HG03025 (cell line): Measurements from ENCODE around the gene ATP4B.
"Not testable (repeated sequence)": the region's sequence is repeated elsewhere in the genome, so short reads cannot be mapped to it uniquely, and the experiment has no call there.

ENCODE experiments used
- ATAC-seq: cut with Tn5 transposase; IDR thresholded peaks from one replicate; pipeline ENCODE4 v1.9.1; 2021; ENCODE audit warnings: mild to moderate bottlenecking, moderate library complexity; ENCODE audit not compliant: unreplicated experiment, low FRiP score

ATP4B gene

GRCh38 chr13:113627136-113627535 lies 30.9 kb downstream of the ATP4B start:
- no peak for ATAC-seq

GRCh38 chr13:113625965-113626721 lies 31.9 kb downstream of the ATP4B start:
- ATAC-seq = no peak

DNA sequence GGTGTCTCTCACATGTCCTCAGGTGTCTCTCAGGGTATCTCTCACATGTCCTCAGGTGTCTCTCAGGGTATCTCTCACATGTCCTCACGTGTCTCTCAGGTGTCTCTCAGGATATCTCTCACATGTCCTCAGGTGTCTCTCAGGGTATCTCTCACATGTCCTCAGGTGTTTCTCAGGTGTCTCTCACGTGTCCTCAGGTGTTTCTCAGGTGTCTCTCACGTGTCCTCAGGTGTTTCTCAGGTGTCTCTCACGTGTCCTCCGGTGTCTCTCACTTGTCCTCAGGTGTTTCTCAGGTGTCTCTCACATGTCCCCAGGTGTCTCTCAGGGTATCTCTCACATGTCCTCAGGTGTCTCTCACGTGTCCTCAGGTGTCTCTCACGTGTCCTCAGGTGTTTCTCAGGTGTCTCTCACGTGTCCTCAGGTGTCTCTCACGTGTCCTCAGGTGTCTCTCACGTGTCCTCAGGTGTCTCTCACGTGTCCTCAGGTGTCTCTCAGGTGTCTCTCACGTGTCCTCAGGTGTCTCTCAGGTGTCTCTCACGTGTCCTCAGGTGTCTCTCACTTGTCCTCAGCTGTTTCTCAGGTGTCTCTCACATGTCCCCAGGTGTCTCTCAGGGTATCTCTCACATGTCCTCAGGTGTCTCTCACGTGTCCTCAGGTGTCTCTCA lies 33.2 kb downstream of the ATP4B start:
- not testable (repeated sequence) for ATAC-seq

GRCh38 chr13:113624235-113624587 lies 33.8 kb downstream of the ATP4B start:
- ATAC-seq = no peak

DNA sequence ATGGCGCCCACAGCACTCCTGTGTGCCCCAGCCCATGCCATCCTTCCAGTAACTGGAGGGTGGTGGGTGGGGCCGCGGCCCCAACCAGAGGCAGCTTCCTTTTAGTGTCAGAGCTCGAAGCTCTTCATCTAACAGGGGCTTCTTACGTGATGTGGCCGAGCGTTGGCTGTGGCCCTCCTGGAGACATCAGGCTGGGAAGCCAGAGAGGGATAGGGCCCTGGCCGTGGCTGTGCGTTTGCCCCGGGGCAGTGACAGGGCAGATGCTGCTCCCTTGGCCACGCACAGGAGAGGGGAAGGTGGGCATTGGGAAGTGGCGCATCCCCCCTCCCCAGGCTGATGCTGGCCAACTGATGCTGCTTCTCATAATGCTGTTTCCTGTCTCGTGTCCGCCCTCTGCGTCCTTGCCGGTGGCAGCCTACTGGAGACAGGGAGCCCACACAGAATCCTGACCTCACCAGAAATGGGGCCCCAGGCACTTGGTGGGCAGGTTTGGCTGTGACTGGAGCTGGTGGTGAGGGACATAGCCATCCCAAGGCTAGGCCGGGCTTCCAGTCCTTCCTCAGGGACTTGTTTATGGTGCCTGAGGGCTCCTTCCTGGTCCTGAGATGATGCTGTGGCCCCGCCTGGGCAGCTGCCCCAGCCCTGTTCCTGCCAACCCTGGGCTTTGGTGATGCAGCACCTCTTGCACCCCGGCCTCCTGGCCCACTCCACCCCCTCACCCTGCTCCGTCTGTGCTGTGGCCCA lies 34.3 kb downstream of the ATP4B start:
- ATAC-seq = no peak

DNA sequence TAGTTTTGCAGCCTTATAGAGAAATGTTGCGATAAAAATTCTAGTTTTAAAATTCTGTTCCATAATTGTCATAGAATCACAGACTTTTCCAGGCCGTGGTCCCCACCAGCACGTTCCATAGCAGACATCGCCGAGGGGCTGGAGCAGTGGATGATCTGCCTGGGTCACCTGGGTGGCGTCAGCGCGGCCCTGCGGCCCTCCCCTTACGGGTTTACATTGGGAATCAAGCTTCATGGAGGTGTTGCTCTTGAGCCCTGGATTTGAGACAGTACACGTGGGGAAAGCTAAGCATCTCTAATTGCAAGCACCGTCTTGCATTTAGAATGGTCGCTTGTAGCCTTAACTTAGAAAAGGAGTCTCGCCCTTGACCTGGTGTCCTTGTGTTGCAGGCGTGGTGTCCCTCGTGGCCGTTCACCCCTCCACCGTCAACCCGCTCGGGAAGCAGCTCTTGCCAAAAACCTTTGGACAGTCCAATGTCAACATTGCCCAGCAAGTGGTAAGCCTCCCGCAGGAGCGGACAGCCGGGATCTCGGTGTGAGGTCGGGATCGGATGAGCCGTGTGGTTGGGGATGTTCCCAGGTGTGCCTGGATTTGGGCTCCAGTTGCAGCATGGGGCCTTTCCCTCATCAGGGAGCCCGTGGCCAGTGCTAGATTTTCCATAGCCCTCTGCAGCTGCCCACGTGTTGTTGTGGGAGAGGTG lies 35.1 kb downstream of the ATP4B start:
- ATAC-seq = no peak

- ATAC-seq = not testable (repeated sequence)
These were observed 35.9 kb downstream of the ATP4B start for GRCh38 chr13:113621986-113622550.

GRCh38 chr13:113621498-113621897 lies 36.5 kb downstream of the ATP4B start:
- not testable (repeated sequence) for ATAC-seq

GRCh38 chr13:113621046-113621445 lies 37.0 kb downstream of the ATP4B start:
- no peak for ATAC-seq

GRCh38 chr13:113620036-113620796 lies 37.8 kb downstream of the ATP4B start:
- ATAC-seq = no peak

DNA sequence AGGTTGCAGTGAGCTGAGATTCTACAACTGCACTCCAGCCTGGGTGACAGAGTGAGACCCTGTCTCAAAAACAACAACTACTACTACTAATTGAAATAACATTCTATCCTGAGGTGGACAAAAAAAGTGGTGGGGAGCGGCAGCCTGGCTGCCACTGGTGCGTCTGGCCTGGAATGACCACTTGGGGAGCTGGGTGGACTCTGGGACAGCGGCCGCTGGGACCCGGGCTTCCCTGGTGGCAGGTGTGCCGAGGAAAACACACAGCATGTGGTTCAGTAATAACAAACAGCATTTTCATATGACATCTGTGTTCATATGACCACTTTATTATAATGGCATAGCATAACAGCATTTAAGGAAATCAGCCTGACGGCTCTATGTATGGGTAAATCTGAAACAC lies 39.5 kb downstream of the ATP4B start:
- no peak for ATAC-seq

DNA sequence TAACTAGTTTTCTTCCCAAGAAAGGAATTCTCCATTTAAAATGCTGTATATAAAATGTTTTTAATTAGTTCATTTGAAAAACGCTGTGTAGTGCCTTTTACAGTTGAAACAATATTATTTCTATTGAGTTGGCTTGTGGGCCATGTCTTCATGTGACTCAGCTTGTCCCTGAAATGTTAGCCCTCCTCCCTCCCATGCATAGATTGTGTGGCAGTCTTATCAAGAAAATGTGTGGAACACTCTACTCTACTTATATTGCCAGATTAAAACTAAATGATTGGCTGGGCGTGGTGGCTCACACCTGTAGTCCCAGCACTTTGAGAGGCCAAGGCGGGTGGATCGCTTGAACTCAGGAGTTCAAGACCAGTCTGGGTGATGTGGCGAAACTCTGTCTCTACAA lies 40.0 kb downstream of the ATP4B start:
- no peak for ATAC-seq

GRCh38 chr13:113616991-113617749 lies 40.8 kb downstream of the ATP4B start:
- ATAC-seq = no peak

GRCh38 chr13:113616281-113616906 lies 41.6 kb downstream of the ATP4B start:
- ATAC-seq = no peak

DNA sequence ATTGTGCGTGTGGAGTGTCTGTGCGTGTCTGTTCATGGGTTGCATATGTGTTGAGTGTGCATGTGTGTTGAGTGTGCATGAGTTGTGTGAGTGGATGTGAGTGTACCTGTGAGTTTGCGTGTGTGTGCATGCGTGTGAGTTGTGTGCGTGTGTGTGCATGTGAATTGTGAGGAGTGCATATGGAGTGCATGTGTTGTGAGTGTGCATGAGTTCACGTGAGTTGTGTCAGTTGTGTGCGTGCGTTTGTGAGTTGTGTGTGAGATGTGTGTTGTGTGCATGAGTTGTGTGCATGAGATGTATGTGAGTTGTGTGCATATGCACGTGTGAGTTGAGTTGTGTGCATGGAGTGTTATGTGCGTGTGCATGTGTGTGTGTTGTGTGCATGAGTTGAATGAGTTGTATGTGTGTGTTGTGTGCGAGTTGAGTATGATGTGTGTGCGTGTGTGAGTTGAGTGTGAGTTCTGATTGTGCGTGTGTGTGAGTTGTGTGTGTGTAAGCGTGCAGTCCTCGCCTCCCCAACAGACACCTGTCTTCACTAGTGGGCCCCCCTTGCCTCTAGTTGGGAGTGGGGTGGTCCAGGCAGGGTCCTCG lies 44.1 kb downstream of the ATP4B start:
- ATAC-seq = no peak

- no peak for ATAC-seq
These were observed 45.4 kb downstream of the ATP4B start for GRCh38 chr13:113612607-113613006.

DNA sequence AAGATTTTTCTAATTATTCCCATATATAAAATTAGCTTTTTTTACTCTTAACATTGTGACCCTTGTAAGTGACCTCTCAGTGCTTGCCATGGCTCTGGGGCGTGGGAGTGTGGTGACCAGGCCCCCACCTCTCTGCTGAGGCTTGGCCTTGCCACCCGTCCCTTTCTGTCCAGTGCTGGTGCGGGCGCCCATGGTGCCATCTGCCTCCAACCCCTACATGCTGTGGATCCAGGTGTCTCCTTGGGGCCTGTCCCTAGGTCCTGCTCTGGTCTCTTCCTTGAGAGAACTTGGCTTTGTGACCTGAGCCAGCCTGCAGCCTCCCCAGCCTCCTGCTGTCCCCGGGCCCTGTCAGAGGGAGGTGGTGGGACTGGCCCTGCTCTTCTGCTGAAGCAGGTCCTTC lies 46.0 kb downstream of the ATP4B start:
- ATAC-seq = no peak

GRCh38 chr13:113610266-113610665 lies 47.7 kb downstream of the ATP4B start:
- ATAC-seq = no peak
